Thyroid gland (tissue), 4 donors: ENCODE results near the gene DNAJC10.

Experiments
- CTCF ChIP-seq, 6 experiments: fragments of 200-600 bp in 3 of 6; fragments of 450-650 bp in 3 of 6; sonication (generic) in 3 of 6; IDR thresholded peaks; one replicate each; pipeline ENCODE4 v1.5.1; 2016 to 2019; ENCODE audit warnings: antibody characterized with exemption in 6 of 6, mild to moderate bottlenecking in 2 of 6, inconsistent platforms in 1 of 6, moderate library complexity in 1 of 6
- POLR2A ChIP-seq, 2 donors: fragments of 450-650 bp; IDR thresholded peaks; one replicate each; pipeline ENCODE4 v1.6.1; 2017; ENCODE audit warnings: antibody characterized with exemption in 2 of 2, mild to moderate bottlenecking in 2 of 2, moderate library complexity in 1 of 2

DNA sequence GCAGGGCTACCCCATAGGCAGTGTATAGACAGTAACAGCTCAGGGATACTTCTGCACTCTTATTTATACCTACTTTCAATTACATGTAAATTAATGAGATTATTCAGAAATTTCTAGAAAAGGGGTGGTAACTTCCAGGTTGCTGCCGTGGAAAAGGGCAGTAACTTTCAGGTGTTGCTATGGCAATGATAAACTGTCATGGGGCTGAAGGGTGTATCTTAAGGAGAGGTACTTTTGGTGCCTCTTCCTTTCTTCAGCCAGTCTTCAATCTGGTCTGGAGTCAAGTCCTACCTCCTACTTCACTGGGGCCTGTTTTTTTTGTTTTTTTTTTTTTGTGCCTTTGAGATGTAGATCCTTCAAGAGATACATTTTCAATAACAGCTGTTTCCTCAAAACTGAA is 35.2 kb upstream of the DNAJC10 start:
- no peak for TF ChIP-seq CTCF (IDR thresholded peaks at IDR 0.05)
- no peak for TF ChIP-seq POLR2A (IDR thresholded peaks at IDR 0.05)
